Skin of body (tissue), 2 donors: ENCODE results near the gene FLT3. TPM values are rescaled to one million over a fixed set of nuclear protein-coding genes. Genes with fewer than 3 reads are reported as not detected.
"Not testable (repeated sequence)": the region's sequence is repeated elsewhere in the genome, so short reads cannot be mapped to it uniquely, and the experiment has no call there.

Experiments
- DNase-seq: peaks from one replicate; lab custom pipeline; 2025; lab: John Stamatoyannopoulos, UW
- total RNA-seq: library from RNA; depleted of rRNA; stranded (reverse); fragments of >200 nt; gene quantifications from one replicate; pipeline ENCODE4 v1.2.3, GENCODE V29; 2014

Gene FLT3
- total RNA-seq, 1 donor from 2014 or later, result 0.59 TPM

GRCh38 chr13:28045861-28046260, 54.5 kb downstream of the FLT3 start:
- DNase-seq, result no peak

- no peak for DNase-seq
Observed at GRCh38 chr13:28044608-28045007, 55.8 kb downstream of the FLT3 start.

GRCh38 chr13:28043224-28043623, 57.2 kb downstream of the FLT3 start:
- no peak for DNase-seq

- DNase-seq, result no peak
Observed at GRCh38 chr13:28041501-28041900, 58.9 kb downstream of the FLT3 start.

- no peak for DNase-seq
Observed at GRCh38 chr13:28041031-28041461, 59.3 kb downstream of the FLT3 start.

GRCh38 chr13:28037399-28037798, 63.0 kb downstream of the FLT3 start:
- no peak for DNase-seq

GRCh38 chr13:28035146-28035782, 65.1 kb downstream of the FLT3 start:
- DNase-seq, result no peak

- no peak for DNase-seq
Observed at GRCh38 chr13:28033894-28034655, 66.3 kb downstream of the FLT3 start.

GRCh38 chr13:28032438-28032837, 67.9 kb downstream of the FLT3 start:
- DNase-seq, result not testable (repeated sequence)

GRCh38 chr13:28031896-28032288, 68.5 kb downstream of the FLT3 start:
- no peak for DNase-seq

- DNase-seq, result no peak
Observed at GRCh38 chr13:28031220-28031895, 69.0 kb downstream of the FLT3 start.

GRCh38 chr13:28027607-28028364, 72.6 kb downstream of the FLT3 start:
- no peak for DNase-seq

GRCh38 chr13:28027071-28027470, 73.3 kb downstream of the FLT3 start:
- no peak for DNase-seq

- no peak for DNase-seq
Observed at GRCh38 chr13:28026508-28026907, 73.9 kb downstream of the FLT3 start.

- DNase-seq, result no peak
Observed at GRCh38 chr13:28022848-28023518, 77.4 kb downstream of the FLT3 start.

- no peak for DNase-seq
Observed at GRCh38 chr13:28014301-28014700, 86.1 kb downstream of the FLT3 start.

- DNase-seq, result no peak
Observed at GRCh38 chr13:28013482-28013881, 86.9 kb downstream of the FLT3 start.

GRCh38 chr13:28012896-28013295, 87.5 kb downstream of the FLT3 start:
- no peak for DNase-seq

- DNase-seq, result no peak
Observed at GRCh38 chr13:28012383-28012782, 88.0 kb downstream of the FLT3 start.

- no peak for DNase-seq
Observed at GRCh38 chr13:28010046-28010445, 90.3 kb downstream of the FLT3 start.

- DNase-seq, result not testable (repeated sequence)
Observed at GRCh38 chr13:28005016-28005415, 95.4 kb downstream of the FLT3 start.
